PC-3 (cell line): ENCODE measurements around the gene MYLK.
"Not testable (repeated sequence)": the region's sequence is repeated elsewhere in the genome, so short reads cannot be mapped to it uniquely, and the experiment has no call there.

Experiments used
- EZH2 ChIP-seq: fragments of 300-600 bp; sonication (generic); IDR thresholded peaks from one replicate; pipeline ENCODE4 v1.6.1; 2017; ENCODE audit warnings: antibody characterized with exemption, mild to moderate bottlenecking, low read length; ENCODE audit not compliant: unreplicated experiment
- TF ChIP-seq, protein P1 (sequence below): fragments of 300-600 bp; sonication (generic); conservative IDR thresholded peaks from 2 replicates; pipeline ENCODE4 v1.5.1; 2017; ENCODE audit warnings: antibody characterized with exemption, low read depth, mild to moderate bottlenecking, low read length

DNA sequence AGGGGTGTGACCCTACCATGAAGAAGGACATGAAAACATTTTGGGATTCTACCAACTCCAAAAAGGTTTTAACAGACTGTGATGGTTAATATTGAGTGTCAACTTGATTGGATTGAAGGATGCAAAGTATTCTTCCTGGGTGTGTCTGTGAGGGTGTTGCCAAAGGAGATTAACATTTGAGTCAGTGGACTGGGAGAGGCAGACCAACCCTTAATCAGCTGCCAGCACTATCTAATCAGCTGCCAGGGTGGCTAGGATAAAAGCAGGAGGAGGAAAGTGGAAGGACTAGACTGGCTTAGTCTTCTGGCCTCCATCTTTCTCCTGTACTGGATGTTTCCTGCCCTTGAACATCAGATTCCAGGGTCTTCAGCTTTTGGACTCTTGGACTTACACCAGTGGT, 283.3 kb downstream of the MYLK start:
- TF ChIP-seq, protein P1, sequence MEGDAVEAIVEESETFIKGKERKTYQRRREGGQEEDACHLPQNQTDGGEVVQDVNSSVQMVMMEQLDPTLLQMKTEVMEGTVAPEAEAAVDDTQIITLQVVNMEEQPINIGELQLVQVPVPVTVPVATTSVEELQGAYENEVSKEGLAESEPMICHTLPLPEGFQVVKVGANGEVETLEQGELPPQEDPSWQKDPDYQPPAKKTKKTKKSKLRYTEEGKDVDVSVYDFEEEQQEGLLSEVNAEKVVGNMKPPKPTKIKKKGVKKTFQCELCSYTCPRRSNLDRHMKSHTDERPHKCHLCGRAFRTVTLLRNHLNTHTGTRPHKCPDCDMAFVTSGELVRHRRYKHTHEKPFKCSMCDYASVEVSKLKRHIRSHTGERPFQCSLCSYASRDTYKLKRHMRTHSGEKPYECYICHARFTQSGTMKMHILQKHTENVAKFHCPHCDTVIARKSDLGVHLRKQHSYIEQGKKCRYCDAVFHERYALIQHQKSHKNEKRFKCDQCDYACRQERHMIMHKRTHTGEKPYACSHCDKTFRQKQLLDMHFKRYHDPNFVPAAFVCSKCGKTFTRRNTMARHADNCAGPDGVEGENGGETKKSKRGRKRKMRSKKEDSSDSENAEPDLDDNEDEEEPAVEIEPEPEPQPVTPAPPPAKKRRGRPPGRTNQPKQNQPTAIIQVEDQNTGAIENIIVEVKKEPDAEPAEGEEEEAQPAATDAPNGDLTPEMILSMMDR: not testable (repeated sequence)
- TF ChIP-seq EZH2: not testable (repeated sequence)
